SK-N-SH (cell line): Measurements from ENCODE around the gene TNRC6C. TPM values are rescaled to one million over a fixed set of nuclear protein-coding genes. Genes with fewer than 3 reads are reported as not detected.

Source experiments
- CTCF ChIA-PET: fragments of 300-600, 350-600 bp; formaldehyde crosslinking; extraction: SDS; loops from one replicate; lab custom pipeline; 2021; lab: Yijun Ruan, JAX
- POLR2A ChIA-PET: fragments of 350-600 bp; sonication (Branson Sonifier 250); formaldehyde crosslinking; extraction: SDS; loops from one replicate; lab custom pipeline; 2020; ENCODE audit warnings: antibody characterized with exemption, inconsistent platforms; lab: Yijun Ruan, JAX
- DNase-seq: peaks from one replicate; pipeline ENCODE4 v3.0.0; 2012
- H2AFZ ChIP-seq: fragments of 200-600 bp; sonication (generic); 2 replicates; pipeline ENCODE4 v1.8.1; 2016; ENCODE audit warnings: antibody characterized with exemption, mild to moderate bottlenecking, low read depth
- H3F3A ChIP-seq: fragments of 200-600 bp; sonication (generic); replicated peaks from 2 replicates; pipeline ENCODE3; 2016; ENCODE audit warnings: antibody characterized with exemption, mild to moderate bottlenecking; ENCODE audit not compliant: insufficient read depth
- H3K27ac ChIP-seq, 2 experiments: fragments of 200-500 bp in 1 of 2; fragments of 200-600 bp in 1 of 2; sonication (Bioruptor generic) in 1 of 2; sonication (generic), shearing (Covaris generic) in 1 of 2; 2 replicates each; pipeline versions ENCODE4 v1.5.1 to v1.6.1; 2014 to 2016; ENCODE audit warnings: low read depth in 2 of 2, inconsistent platforms in 1 of 2, low read length in 1 of 2, mild to moderate bottlenecking in 1 of 2, mixed read lengths in 1 of 2
- H3K27me3 ChIP-seq: fragments of 200-600 bp; sonication (generic), shearing (Covaris generic); 2 replicates; pipeline ENCODE4 v1.6.1; 2016; ENCODE audit warnings: mixed run types; ENCODE audit not compliant: insufficient read depth
- H3K36me3 ChIP-seq, 2 experiments: fragments of 200-500 bp in 1 of 2; fragments of 200-600 bp in 1 of 2; sonication (Bioruptor generic) in 1 of 2; sonication (generic) in 1 of 2; replicated peaks in 1 of 2; 2 replicates each; pipeline versions ENCODE3 to v1.5.1; 2014 to 2016; ENCODE audit warnings: low read length in 1 of 2, mild to moderate bottlenecking in 1 of 2; ENCODE audit not compliant: insufficient read depth in 2 of 2, control insufficient read depth in 1 of 2
- H3K4me1 ChIP-seq, 2 experiments: fragments of 200-500 bp in 1 of 2; fragments of 200-600 bp in 1 of 2; sonication (Bioruptor generic) in 1 of 2; sonication (generic), shearing (Covaris generic) in 1 of 2; 2 replicates each; pipeline versions ENCODE4 v1.5.1 to v1.6.1; 2014 to 2016; ENCODE audit warnings: low read depth in 1 of 2, low read length in 1 of 2, mixed run types in 1 of 2; ENCODE audit not compliant: insufficient read depth in 2 of 2, control insufficient read depth in 1 of 2
- H3K4me2 ChIP-seq: fragments of 200-600 bp; sonication (generic), shearing (Covaris generic); 2 replicates; pipeline ENCODE4 v1.6.1; 2017; ENCODE audit warnings: mixed run types
- H3K4me3 ChIP-seq, 2 experiments: fragments of 200-500 bp in 1 of 2; fragments of 200-600 bp in 1 of 2; sonication (Bioruptor generic) in 1 of 2; sonication (generic), shearing (Covaris generic) in 1 of 2; 2 replicates each; pipeline versions ENCODE4 v1.5.1 to v1.8.1; 2014 to 2016; ENCODE audit warnings: low read depth in 2 of 2, inconsistent platforms in 1 of 2, low read length in 1 of 2, mild to moderate bottlenecking in 1 of 2, mixed read lengths in 1 of 2, moderate library complexity in 1 of 2
- H3K79me2 ChIP-seq: fragments of 200-600 bp; sonication (generic); 2 replicates; pipeline ENCODE4 v1.8.1; 2017; ENCODE audit warnings: mild to moderate bottlenecking; ENCODE audit not compliant: insufficient read depth
- H3K9ac ChIP-seq: fragments of 200-600 bp; sonication (generic); 2 replicates; pipeline ENCODE4 v1.6.1; 2017; ENCODE audit warnings: mixed run types
- H3K9me2 ChIP-seq: fragments of 200-600 bp; sonication (generic); 2 replicates; pipeline ENCODE4 v1.6.1; 2017; ENCODE audit warnings: mixed run types
- H3K9me3 ChIP-seq: fragments of 200-600 bp; sonication (generic); 2 replicates; pipeline ENCODE4 v1.6.1; 2017; ENCODE audit warnings: mixed run types, mild to moderate bottlenecking, moderate library complexity
- H4K20me1 ChIP-seq: fragments of 200-600 bp; sonication (generic); 2 replicates; pipeline ENCODE4 v1.6.1; 2017; ENCODE audit warnings: mild to moderate bottlenecking, mixed run types; ENCODE audit not compliant: insufficient read depth
- CHD2 ChIP-seq: fragments of 150-350 bp; IDR thresholded peaks from 2 replicates; pipeline ENCODE4 v1.6.1; 2018; ENCODE audit warnings: low read length; ENCODE audit not compliant: partially characterized antibody
- ELF1 ChIP-seq: IDR thresholded peaks from 2 replicates; pipeline ENCODE4 v1.4.0; 2012
- EZH2phosphoT487 ChIP-seq: fragments of 200-600 bp; sonication (generic); IDR thresholded peaks from 2 replicates; pipeline ENCODE4 v1.6.1; 2017; ENCODE audit warnings: low read depth, mixed run types, mild to moderate bottlenecking, antibody characterized with exemption, moderate library complexity, borderline replicate concordance
- FOXJ3 ChIP-seq: sonication (generic); formaldehyde crosslinking; IDR thresholded peaks from 2 replicates; pipeline ENCODE4 v1.5.1; 2020; ENCODE audit warnings: mild to moderate bottlenecking, missing genetic modification reagents
- FOXM1 ChIP-seq: IDR thresholded peaks from 2 replicates; pipeline ENCODE4 v1.4.0; 2012; ENCODE audit warnings: low read depth, mild to moderate bottlenecking
- GABPA ChIP-seq: IDR thresholded peaks from 2 replicates; pipeline ENCODE4 v1.4.0; 2012; ENCODE audit warnings: low read depth, mild to moderate bottlenecking
- JUND ChIP-seq: IDR thresholded peaks from 2 replicates; pipeline ENCODE4 v1.4.0; 2012
- NRF1 ChIP-seq: IDR thresholded peaks from 2 replicates; pipeline ENCODE4 v1.6.1; 2012; ENCODE audit warnings: low read depth, mild to moderate bottlenecking, low read length
- POLR2AphosphoS5 ChIP-seq: IDR thresholded peaks from 2 replicates; pipeline ENCODE4 v1.6.1; 2012; ENCODE audit warnings: low read depth, low read length
- RCOR1 ChIP-seq: fragments of 150-350 bp; IDR thresholded peaks from 2 replicates; pipeline ENCODE4 v1.6.1; 2017; ENCODE audit warnings: antibody characterized with exemption, low read length
- RFX5 ChIP-seq: IDR thresholded peaks from 2 replicates; pipeline ENCODE4 v1.6.1; 2012; ENCODE audit warnings: mild to moderate bottlenecking, improper control_type of control experiment, low read length
- RXRA ChIP-seq: IDR thresholded peaks from 2 replicates; pipeline ENCODE4 v1.4.0; 2012; ENCODE audit warnings: low read depth, mild to moderate bottlenecking, borderline replicate concordance
- SMC3 ChIP-seq: IDR thresholded peaks from 2 replicates; pipeline ENCODE4 v1.6.1; 2012; ENCODE audit warnings: low read depth, low read length, improper control_type of control experiment
- TAF1 ChIP-seq: IDR thresholded peaks from 2 replicates; pipeline ENCODE4 v1.6.1; 2012; ENCODE audit warnings: low read depth, mild to moderate bottlenecking, low read length, moderate library complexity, borderline replicate concordance
- TCF12 ChIP-seq: IDR thresholded peaks from 2 replicates; pipeline ENCODE4 v1.4.0; 2012
- TEAD4 ChIP-seq: IDR thresholded peaks from 2 replicates; pipeline ENCODE4 v1.4.0; 2012; ENCODE audit warnings: mild to moderate bottlenecking, borderline replicate concordance; ENCODE audit not compliant: insufficient read depth
- YY1 ChIP-seq: IDR thresholded peaks from 2 replicates; pipeline ENCODE4 v1.4.0; 2012; ENCODE audit warnings: low read depth, mild to moderate bottlenecking
- WGBS: methylation state at CpG from one replicate; pipeline ENCODE4 v1.1.6; 2017; ENCODE audit warnings: low lambda C conversion rate; 5-methylcytosine and 5-hydroxymethylcytosine counted together
- polyA plus RNA-seq, 3 experiments: library from polyadenylated mRNA; depleted of rRNA; stranded (reverse); fragments of >200 nt; gene quantifications; 2 replicates each; pipeline ENCODE4 v1.2.3, GENCODE V29; 2012
- TF ChIP-seq, protein P1 (sequence below): IDR thresholded peaks from 2 replicates; pipeline ENCODE4 v1.4.0; 2012; ENCODE audit warnings: low read depth, borderline replicate concordance
- TF ChIP-seq, protein P2 (sequence below): IDR thresholded peaks from 2 replicates; pipeline ENCODE4 v1.4.0; 2012; ENCODE audit warnings: low read depth
- TF ChIP-seq, protein P3 (sequence below): fragments of 150-350 bp; IDR thresholded peaks from 2 replicates; pipeline ENCODE4 v1.6.1; 2017; ENCODE audit warnings: antibody characterized with exemption, low read length, low read depth, borderline replicate concordance
- TF ChIP-seq, protein P4 (sequence below): IDR thresholded peaks from 2 replicates; pipeline ENCODE4 v1.4.0; 2012; ENCODE audit warnings: low read depth, borderline replicate concordance
- TF ChIP-seq, protein P5 (sequence below): IDR thresholded peaks from 2 replicates; pipeline ENCODE4; 2012

TNRC6C gene
- polyA plus RNA-seq, 1 of the 3 experiments (the other 2 are of a cell fraction): 2.2 TPM

DNA sequence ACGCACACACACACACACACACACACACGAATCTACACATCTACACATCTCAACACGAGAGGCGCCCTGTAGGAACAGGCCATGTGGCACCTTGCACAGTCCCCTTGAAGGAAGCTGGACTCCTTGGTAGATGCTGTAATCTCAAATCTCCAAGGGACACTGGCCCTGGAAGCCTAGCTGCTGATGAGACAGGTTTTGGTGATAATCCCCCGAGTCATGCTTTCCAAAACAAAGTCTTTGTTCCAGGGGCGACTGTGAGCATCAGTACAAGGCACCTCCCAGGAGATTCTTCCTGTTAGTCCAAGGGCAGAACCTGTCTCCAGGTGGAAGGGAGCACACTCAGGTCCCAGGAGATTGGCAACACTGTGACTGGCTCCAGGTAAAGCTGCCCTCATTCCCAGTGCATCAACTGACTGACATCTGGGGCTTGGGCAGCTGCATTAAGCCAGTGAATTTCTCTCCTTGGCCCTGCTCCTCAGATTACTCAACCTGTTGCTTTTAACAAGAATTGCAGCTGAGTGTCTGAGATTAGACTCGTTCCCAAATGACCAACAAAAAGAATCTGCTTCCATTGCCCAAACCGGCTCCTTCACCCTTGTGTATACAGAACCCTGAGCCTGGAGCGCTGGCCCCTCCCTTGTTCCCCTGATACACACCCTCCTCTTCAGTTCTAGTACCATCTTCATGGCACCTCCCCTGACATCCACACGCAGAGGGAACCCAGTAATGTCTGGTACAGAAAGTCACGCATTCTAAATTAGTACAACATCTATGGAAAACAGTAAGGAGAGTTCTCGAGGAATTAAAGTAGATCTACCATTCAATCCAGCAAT lies 13.9 kb upstream of the TNRC6C start:
- Histone ChIP-seq H3F3A (no peaks in the 10 kb centered on the region), H3K4me2 (no peak overlapping the region), H3K4me3 (no peak overlapping the region), H3K36me3 (no peaks in the 10 kb centered on the region), H3K9me3 (no peaks in the 10 kb centered on the region), H3K9me2 (no peaks in the 10 kb centered on the region), H3K9ac (no peak overlapping the region), H2AFZ (no peak overlapping the region), H3K27ac (no peak overlapping the region), H3K4me1 (no peaks in the 10 kb centered on the region), H4K20me1 (no peaks in the 10 kb centered on the region), H3K27me3 (peaks cover 27% of the 10 kb centered on the region; the same call in 1 of the 2 replicates), H3K79me2 (no peaks in the 10 kb centered on the region)
- TF ChIP-seq, protein P1, sequence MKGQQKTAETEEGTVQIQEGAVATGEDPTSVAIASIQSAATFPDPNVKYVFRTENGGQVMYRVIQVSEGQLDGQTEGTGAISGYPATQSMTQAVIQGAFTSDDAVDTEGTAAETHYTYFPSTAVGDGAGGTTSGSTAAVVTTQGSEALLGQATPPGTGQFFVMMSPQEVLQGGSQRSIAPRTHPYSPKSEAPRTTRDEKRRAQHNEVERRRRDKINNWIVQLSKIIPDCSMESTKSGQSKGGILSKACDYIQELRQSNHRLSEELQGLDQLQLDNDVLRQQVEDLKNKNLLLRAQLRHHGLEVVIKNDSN: no peak
- TF ChIP-seq FOXM1: no peak
- no peak for TF ChIP-seq POLR2AphosphoS5
- no peak for TF ChIP-seq NRF1
- no peak for TF ChIP-seq GABPA
- no peak for TF ChIP-seq ELF1
- TF ChIP-seq TCF12: no peak
- TF ChIP-seq, protein P2, sequence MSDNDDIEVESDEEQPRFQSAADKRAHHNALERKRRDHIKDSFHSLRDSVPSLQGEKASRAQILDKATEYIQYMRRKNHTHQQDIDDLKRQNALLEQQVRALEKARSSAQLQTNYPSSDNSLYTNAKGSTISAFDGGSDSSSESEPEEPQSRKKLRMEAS: no peak
- TF ChIP-seq RXRA: no peak
- TF ChIP-seq FOXJ3 (CRISPR knock-in tag): no peak
- no peak for TF ChIP-seq EZH2phosphoT487
- TF ChIP-seq RFX5: no peak
- TF ChIP-seq CHD2: no peak
- WGBS: 63% methylated on average over 12 of the region's 12 CpGs
- ChIA-PET CTCF (interaction anchor here (0.8 to 1.7 kb wide), 4 partner anchors 9 to 75 kb away, joined by 3 to 6 read pairs (median 4); no protein-coding TSS in a partner anchor), POLR2A (interaction anchor here (1.2 kb wide), 1 partner anchor 14 kb away, joined by 4 read pairs; the partner anchor contains the start of gene TNRC6C)
- no peak for DNase-seq

DNA sequence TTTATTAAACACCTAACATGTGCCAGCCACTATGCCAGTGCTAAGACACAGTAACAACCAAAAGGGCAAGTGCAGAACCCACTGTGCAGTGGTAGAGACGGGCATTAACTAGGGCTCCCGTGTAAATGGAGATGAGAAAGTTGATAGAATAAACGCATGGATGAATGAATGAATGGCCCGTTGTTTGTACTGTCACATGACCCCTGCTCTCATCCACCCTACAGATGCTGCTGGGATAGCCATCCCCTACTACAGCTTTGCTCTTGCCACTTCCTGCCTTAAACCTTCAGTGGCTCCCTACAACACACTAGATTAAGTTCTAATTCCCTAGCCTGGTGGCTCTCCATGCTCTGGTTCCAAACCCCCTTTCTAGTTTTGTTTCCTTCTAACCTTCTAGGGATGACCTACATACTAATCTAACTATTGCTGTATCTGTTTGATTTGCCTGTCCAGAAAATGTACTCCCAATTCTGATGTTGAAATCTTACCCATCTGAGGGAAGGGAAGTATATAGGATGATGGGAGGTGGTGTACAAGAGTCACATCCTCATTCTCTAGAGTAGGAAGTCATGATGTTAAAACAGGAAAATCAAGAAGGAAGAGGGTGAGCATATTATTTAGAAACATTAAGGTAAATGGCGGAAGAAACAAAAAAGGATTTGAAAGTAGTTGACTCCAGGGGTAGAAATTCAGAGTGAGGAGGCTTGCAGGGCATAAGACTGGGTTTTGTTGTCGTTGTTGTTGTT lies 11.4 kb upstream of the TNRC6C start:
- no peak overlapping the region for H3K9ac ChIP-seq
- H3K27me3 ChIP-seq: peaks cover 24% of the 10 kb centered on the region
- H3K4me1 ChIP-seq: no peaks in the 10 kb centered on the region
- no peak overlapping the region for H3K4me3 ChIP-seq
- H3K79me2 ChIP-seq: no peaks in the 10 kb centered on the region
- WGBS: 77% methylated on average over 6 of the region's 6 CpGs
- no peaks in the 10 kb centered on the region for H3K9me3 ChIP-seq
- no peaks in the 10 kb centered on the region for H3K36me3 ChIP-seq
- H3F3A ChIP-seq: no peaks in the 10 kb centered on the region
- ChIA-PET CTCF (no interaction called here), POLR2A (no interaction called here)
- H3K9me2 ChIP-seq: no peaks in the 10 kb centered on the region
- H2AFZ ChIP-seq: no peak overlapping the region
- no peaks in the 10 kb centered on the region for H4K20me1 ChIP-seq
- no peak for DNase-seq
- H3K4me2 ChIP-seq: no peak overlapping the region
- no peak overlapping the region for H3K27ac ChIP-seq
- TF ChIP-seq POLR2AphosphoS5: no peak
- TF ChIP-seq TEAD4: no peak
- TF ChIP-seq, protein P3, sequence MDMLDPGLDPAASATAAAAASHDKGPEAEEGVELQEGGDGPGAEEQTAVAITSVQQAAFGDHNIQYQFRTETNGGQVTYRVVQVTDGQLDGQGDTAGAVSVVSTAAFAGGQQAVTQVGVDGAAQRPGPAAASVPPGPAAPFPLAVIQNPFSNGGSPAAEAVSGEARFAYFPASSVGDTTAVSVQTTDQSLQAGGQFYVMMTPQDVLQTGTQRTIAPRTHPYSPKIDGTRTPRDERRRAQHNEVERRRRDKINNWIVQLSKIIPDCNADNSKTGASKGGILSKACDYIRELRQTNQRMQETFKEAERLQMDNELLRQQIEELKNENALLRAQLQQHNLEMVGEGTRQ: no peak
- TF ChIP-seq RCOR1: no peak
- TF ChIP-seq SMC3: no peak
- no peak for TF ChIP-seq RFX5
- TF ChIP-seq, protein P4, sequence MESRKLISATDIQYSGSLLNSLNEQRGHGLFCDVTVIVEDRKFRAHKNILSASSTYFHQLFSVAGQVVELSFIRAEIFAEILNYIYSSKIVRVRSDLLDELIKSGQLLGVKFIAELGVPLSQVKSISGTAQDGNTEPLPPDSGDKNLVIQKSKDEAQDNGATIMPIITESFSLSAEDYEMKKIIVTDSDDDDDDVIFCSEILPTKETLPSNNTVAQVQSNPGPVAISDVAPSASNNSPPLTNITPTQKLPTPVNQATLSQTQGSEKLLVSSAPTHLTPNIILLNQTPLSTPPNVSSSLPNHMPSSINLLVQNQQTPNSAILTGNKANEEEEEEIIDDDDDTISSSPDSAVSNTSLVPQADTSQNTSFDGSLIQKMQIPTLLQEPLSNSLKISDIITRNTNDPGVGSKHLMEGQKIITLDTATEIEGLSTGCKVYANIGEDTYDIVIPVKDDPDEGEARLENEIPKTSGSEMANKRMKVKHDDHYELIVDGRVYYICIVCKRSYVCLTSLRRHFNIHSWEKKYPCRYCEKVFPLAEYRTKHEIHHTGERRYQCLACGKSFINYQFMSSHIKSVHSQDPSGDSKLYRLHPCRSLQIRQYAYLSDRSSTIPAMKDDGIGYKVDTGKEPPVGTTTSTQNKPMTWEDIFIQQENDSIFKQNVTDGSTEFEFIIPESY: no peak
- TF ChIP-seq, protein P5, sequence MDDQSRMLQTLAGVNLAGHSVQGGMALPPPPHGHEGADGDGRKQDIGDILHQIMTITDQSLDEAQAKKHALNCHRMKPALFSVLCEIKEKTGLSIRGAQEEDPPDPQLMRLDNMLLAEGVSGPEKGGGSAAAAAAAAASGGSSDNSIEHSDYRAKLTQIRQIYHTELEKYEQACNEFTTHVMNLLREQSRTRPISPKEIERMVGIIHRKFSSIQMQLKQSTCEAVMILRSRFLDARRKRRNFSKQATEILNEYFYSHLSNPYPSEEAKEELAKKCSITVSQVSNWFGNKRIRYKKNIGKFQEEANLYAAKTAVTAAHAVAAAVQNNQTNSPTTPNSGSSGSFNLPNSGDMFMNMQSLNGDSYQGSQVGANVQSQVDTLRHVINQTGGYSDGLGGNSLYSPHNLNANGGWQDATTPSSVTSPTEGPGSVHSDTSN: no peak
- TF ChIP-seq TCF12: no peak
- TF ChIP-seq TAF1: no peak
- no peak for TF ChIP-seq CHD2
- TF ChIP-seq JUND: no peak
- no peak for TF ChIP-seq YY1
- no peak for TF ChIP-seq EZH2phosphoT487
